Fibroblast of skin of left biceps (primary cell): ENCODE results near the gene C3orf20.

ENCODE experiments used
- DNase-seq, 2 experiments: peaks; one replicate each; pipeline ENCODE4 v3.0.0-alpha.2; 2013; ENCODE audit warnings: low read depth in 2 of 2

The C3orf20 gene

DNA sequence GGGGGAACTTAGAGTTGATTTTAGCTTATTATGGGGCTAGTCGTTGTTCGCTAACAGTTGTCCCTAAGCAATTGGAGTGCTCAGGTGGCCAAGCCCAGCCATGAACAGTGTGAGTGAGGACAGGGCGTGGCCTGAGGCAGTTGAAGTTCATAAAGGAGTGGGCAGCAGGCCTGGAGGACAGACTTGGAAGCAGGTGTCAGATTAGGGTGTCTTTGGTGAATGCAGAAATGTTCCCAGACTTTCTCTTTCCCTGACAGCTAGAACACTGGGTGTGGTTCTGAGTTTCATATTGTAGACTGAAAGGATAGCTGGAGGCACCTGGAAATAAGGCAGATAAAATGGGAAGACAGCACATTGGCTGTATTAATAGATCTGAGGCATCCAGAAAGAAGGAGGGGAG lies 84.0 kb downstream of the C3orf20 start:
- no peak for DNase-seq

DNA sequence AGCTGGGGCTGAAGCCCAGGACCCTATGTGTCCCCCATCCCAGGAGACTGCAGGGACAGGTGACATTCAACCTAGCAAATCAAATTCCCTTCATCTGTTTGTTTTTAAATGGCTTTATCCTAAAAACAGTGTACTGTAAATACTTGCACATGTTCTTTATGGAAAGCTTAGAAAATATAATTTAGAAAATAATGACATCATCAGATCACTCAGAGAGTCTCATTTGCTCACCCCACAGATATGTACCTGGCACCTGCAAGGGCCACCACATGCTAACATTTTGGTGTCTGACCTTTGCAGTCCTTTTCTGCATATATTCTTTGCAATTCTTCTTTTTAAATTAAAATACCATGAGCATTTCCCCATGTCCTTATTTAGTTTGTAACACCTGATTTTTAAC lies 85.2 kb downstream of the C3orf20 start:
- DNase-seq, result no peak

DNA sequence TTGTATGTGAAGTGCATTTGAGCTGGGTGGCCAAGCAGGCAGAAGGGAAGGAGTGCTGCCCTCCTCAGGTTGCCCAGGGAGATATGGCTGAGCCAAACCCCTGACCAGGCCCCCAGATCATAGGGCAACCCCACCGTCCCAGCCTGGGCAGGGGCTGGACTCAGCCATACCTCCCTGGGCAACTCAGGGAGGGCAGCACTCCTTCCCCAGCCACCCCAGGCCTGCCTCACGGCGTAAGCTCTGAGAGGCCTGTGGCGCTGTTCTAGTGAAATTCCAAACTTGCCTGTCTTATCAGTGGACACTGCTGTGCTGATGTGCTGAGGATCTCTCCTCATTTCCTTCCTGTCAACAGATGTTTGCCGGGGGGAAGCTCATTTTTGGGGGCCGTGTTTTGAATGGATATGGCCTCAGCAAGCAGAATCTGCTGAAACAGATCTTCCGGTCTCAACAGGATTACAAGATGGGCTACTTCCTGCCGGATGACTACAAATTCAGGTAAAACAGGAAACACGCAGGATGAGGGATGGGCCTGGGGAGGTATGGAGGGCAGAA lies 86.3 kb downstream of the C3orf20 start:
- DNase-seq, result no peak

- DNase-seq, result no peak
These were observed 86.9 kb downstream of the C3orf20 start for GRCh38 chr3:14761866-14762265.

GRCh38 chr3:14762701-14763100 lies 87.8 kb downstream of the C3orf20 start:
- no peak for DNase-seq

- DNase-seq, result no peak
These were observed 89.6 kb downstream of the C3orf20 start for GRCh38 chr3:14764331-14765059.

- no peak for DNase-seq
These were observed 90.1 kb downstream of the C3orf20 start for GRCh38 chr3:14765060-14765400.

GRCh38 chr3:14765576-14766427 lies 90.9 kb downstream of the C3orf20 start:
- no peak for DNase-seq

- no peak for DNase-seq
These were observed 91.7 kb downstream of the C3orf20 start for GRCh38 chr3:14766428-14767244.

DNA sequence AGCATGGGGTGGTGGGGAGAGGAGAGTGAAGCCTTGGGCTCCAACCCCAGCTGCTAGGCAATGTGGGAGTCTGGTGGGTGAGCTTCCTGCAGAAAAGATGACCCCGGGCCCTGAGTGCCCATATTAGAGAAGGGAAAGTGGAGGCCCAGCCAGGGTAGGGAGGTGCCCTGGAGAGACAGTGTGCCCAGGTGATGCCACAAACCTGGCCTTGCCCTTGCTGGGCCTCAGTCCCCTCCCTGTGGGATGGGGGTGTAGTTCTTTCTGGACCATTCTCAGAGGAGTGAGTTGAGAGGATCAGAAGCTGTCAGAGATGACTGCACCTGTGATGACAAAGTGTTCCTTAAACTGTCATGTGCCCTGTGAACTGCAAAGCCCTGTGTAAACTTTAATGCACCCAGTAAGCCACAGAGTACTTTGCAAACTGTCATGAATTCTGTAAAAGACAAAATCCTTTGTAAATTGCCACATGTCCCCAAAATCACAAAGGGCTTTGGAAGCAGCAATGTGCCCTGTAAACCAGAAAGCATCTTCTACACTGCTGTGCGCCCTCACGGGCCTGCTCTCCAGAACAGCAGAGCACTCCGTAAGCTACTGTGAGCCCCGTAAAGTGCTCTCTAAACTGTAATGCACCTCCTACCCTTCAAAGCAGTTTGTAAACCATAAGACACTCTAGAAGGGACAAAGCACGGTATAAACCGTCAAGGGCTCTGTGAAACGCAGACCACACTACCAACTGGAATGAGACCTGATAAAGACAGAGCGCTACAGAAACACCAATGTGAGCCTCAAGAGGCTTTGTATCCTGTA lies 92.5 kb downstream of the C3orf20 start:
- no peak for DNase-seq

DNA sequence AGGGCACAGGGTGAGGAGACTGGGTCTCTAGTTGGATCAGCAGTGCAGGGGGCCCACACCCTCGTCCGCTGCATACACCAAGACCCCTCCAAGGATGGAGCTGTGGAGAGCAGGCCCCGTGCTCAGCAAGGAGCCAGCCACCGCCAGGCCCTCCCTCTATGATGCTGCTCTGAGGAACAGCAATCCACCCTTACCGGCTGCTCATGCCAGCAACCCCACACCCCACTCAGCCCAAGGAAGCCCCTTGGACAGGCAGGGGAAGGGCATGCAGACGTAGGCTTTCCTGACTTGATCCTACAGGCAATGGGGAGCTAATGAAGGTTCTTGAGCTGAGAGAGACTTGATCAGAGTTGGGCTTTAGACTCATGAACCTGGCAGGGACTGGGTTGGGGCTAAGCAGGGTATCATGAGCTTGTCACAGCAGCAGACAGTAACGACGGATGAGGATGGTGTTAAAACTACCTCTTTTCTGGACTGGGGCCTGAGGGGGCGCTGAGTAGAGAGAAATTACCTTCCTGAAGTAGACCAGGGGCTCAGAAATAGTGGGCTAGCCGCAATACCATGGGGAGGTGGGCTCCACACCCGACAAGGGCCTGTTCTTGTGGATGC lies 93.3 kb downstream of the C3orf20 start:
- DNase-seq, result no peak

DNA sequence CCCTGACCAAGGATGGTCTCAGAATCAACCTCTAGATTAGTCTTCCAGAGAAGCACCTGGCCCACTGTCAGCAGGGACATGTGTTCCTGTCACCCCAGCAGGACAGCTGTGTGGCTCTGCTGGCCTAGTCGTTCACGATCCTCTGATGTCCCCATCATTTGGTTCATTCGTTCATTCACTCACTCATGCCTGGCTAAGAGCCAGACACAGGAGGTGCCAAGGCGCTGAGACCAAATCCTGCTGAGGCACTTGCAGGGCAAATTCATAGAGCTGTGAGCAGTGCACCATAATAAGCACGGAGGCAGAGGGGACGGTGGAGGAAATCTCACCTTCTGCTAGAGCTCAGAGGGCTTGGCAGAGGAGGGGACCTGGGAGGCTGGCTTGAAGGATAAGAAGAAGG lies 93.9 kb downstream of the C3orf20 start:
- no peak for DNase-seq

- no peak for DNase-seq
These were observed 94.8 kb downstream of the C3orf20 start for GRCh38 chr3:14769544-14770325.

GRCh38 chr3:14770591-14770990 lies 95.7 kb downstream of the C3orf20 start:
- no peak for DNase-seq

GRCh38 chr3:14771593-14772497 lies 96.9 kb downstream of the C3orf20 start:
- no peak for DNase-seq

DNA sequence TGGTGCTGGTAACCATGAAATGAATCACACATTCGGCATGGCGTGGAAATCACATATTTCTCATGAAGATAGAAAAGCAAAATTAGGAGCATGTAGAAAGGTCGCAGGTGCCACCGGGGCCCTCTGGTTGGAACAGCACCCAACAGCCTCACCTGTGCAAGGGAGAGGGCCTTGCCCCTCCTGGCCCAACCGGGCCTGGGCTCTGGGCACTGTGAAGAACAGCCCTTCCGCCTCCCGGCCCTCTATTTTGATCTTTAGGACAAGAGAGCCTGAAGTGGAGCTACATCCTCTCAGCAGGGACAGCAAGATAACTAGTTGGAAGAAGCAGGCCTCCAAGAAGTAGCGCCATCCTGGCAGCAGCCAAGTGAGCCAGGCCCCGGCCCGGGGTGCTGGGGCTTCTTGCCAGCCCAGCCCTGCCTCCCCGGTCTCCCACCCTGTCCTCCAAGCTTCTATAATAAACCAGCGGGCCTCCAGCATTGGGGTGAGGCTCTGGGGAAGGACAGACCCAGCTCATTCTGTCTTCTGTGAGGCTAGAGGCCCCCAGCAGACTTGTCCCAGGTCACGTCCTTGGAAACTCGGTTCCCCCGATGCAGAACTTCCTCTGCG lies 97.7 kb downstream of the C3orf20 start:
- DNase-seq, result no peak

GRCh38 chr3:14773281-14773680 lies 98.3 kb downstream of the C3orf20 start:
- DNase-seq, result no peak

GRCh38 chr3:14773691-14774128 lies 98.8 kb downstream of the C3orf20 start:
- no peak for DNase-seq
